H1 (cell line): ENCODE results near the gene MCM3. TPM values are rescaled to one million over a fixed set of nuclear protein-coding genes. Genes with fewer than 3 reads are reported as not detected.

Experiments
- CTCF ChIA-PET: fragments of 300-600 bp; sonication (Branson Sonifier 250); formaldehyde crosslinking; loops from one replicate; lab custom pipeline; 2021; ENCODE audit not compliant: partially characterized antibody; lab: Charles Lee
- POLR2A ChIA-PET: fragments of 300-600 bp; sonication (Branson Sonifier 250); formaldehyde crosslinking; loops from one replicate; lab custom pipeline; 2021; ENCODE audit warnings: inconsistent platforms; ENCODE audit not compliant: partially characterized antibody; lab: Charles Lee
- DNase-seq, 2 experiments: peaks; one replicate each; pipeline versions ENCODE4 v3.0.0 to v3.0.0-alpha.2; 2010 to 2022; ENCODE audit warnings: low spot score in 2 of 2, low read depth in 1 of 2, mixed read lengths in 1 of 2
- FAIRE-seq: peaks from 2 replicates; lab custom pipeline; 2011; peaks lifted over from hg19 to GRCh38; lab: Jason Lieb, UNC
- H2AFZ ChIP-seq: 2 replicates; pipeline ENCODE4 v1.8.1; 2012; ENCODE audit warnings: low read length, inconsistent platforms
- H2AK5ac ChIP-seq: 2 replicates; pipeline ENCODE4 v1.6.1; 2013; ENCODE audit warnings: low read depth, low read length
- H2BK120ac ChIP-seq: replicated peaks from 2 replicates; pipeline ENCODE3; 2013; ENCODE audit warnings: low read depth, low read length, inconsistent platforms
- H2BK12ac ChIP-seq: 2 replicates; pipeline ENCODE4 v1.6.1; 2013; ENCODE audit warnings: low read depth, low read length
- H2BK15ac ChIP-seq: 2 replicates; pipeline ENCODE4 v1.6.1; 2013; ENCODE audit warnings: low read length
- H2BK20ac ChIP-seq: 2 replicates; pipeline ENCODE4 v1.6.1; 2013; ENCODE audit warnings: low read length
- H2BK5ac ChIP-seq: 2 replicates; pipeline ENCODE4 v1.6.1; 2013; ENCODE audit warnings: low read depth, low read length
- H3K14ac ChIP-seq: 2 replicates; pipeline ENCODE4 v1.6.1; 2013; ENCODE audit warnings: inconsistent platforms; ENCODE audit not compliant: insufficient read length
- H3K18ac ChIP-seq: 2 replicates; pipeline ENCODE4 v1.6.1; 2013; ENCODE audit warnings: low read length; ENCODE audit errors: extremely low read depth
- H3K23ac ChIP-seq: 2 replicates; pipeline ENCODE4 v1.6.1; 2013; ENCODE audit warnings: inconsistent platforms; ENCODE audit not compliant: insufficient read length
- H3K23me2 ChIP-seq: 2 replicates; pipeline ENCODE4 v1.6.1; 2013; ENCODE audit warnings: low read depth, low read length
- H3K27ac ChIP-seq: 2 replicates; pipeline ENCODE4 v1.6.1; 2011; ENCODE audit warnings: low read depth, low read length, inconsistent platforms
- H3K27me3 ChIP-seq, 4 experiments: replicated peaks in 1 of 4; 1 replicate in 1 of 4; 2 replicates in 3 of 4; pipeline versions ENCODE4 v1.6.1 to v1.8.1; 2011 to 2013; ENCODE audit warnings: low read length in 3 of 4, mild to moderate bottlenecking in 3 of 4, inconsistent platforms in 2 of 4, mixed read lengths in 2 of 4, moderate library complexity in 1 of 4; ENCODE audit not compliant: control insufficient read depth in 3 of 4, insufficient read depth in 3 of 4; ENCODE audit errors: extremely low read depth in 1 of 4
- H3K36me3 ChIP-seq, 4 experiments: 2 replicates each; pipeline versions ENCODE4 v1.6.1 to v1.8.1; 2011 to 2013; ENCODE audit warnings: mild to moderate bottlenecking in 4 of 4, low read length in 3 of 4, moderate library complexity in 2 of 4, control low read depth in 1 of 4, inconsistent platforms in 1 of 4; ENCODE audit not compliant: insufficient read depth in 4 of 4, control insufficient read depth in 2 of 4
- H3K4ac ChIP-seq: replicated peaks from 2 replicates; pipeline ENCODE3; 2013; ENCODE audit warnings: low read length, low read depth, mixed read lengths, inconsistent platforms; ENCODE audit not compliant: insufficient read length
- H3K4me1 ChIP-seq, 4 experiments: replicated peaks in 1 of 4; 1 replicate in 1 of 4; 2 replicates in 3 of 4; pipeline versions ENCODE4 v1.6.1 to v1.8.1; 2011 to 2013; ENCODE audit warnings: low read length in 3 of 4, inconsistent platforms in 2 of 4, mixed read lengths in 1 of 4; ENCODE audit not compliant: insufficient read depth in 4 of 4, control insufficient read depth in 3 of 4
- H3K4me2 ChIP-seq, 2 experiments: 2 replicates each; pipeline versions ENCODE4 v1.6.1 to v1.8.1; 2011 to 2013; ENCODE audit warnings: low read depth in 2 of 2, low read length in 2 of 2, control low read depth in 1 of 2, inconsistent platforms in 1 of 2, mild to moderate bottlenecking in 1 of 2; ENCODE audit not compliant: insufficient read depth in 1 of 2
- H3K4me3 ChIP-seq, 4 experiments: fragments of 200-600, 300-600 bp in 1 of 4; sonication (generic), shearing (Covaris generic), sonication (Bioruptor Twin) in 1 of 4; 2 replicates each; pipeline versions ENCODE4 v1.5.1 to v1.8.1; 2011 to 2016; ENCODE audit warnings: low read length in 4 of 4, low read depth in 3 of 4, control low read depth in 2 of 4, inconsistent platforms in 2 of 4, mild to moderate bottlenecking in 2 of 4, mixed read lengths in 1 of 4, moderate library complexity in 1 of 4; ENCODE audit not compliant: insufficient read depth in 2 of 4; ENCODE audit errors: extremely low read depth in 1 of 4
- H3K56ac ChIP-seq: replicated peaks from 2 replicates; pipeline ENCODE3; 2013; ENCODE audit warnings: low read depth, mild to moderate bottlenecking, mixed read lengths, low read length, inconsistent platforms; ENCODE audit not compliant: insufficient read length
- H3K79me1 ChIP-seq: 2 replicates; pipeline ENCODE4 v1.6.1; 2013; ENCODE audit warnings: low read depth, low read length, control low read depth
- H3K79me2 ChIP-seq, 2 experiments: 2 replicates each; pipeline versions ENCODE4 v1.6.1 to v1.8.1; 2012 to 2013; ENCODE audit warnings: low read length in 2 of 2, mild to moderate bottlenecking in 2 of 2, inconsistent platforms in 1 of 2; ENCODE audit not compliant: insufficient read depth in 2 of 2, control insufficient read depth in 1 of 2
- H3K9ac ChIP-seq, 4 experiments: replicated peaks in 1 of 4; 1 replicate in 1 of 4; 2 replicates in 3 of 4; pipeline versions ENCODE4 v1.6.1 to v1.8.1; 2011 to 2013; ENCODE audit warnings: low read depth in 3 of 4, low read length in 3 of 4, control low read depth in 2 of 4, mild to moderate bottlenecking in 2 of 4, moderate library complexity in 2 of 4, inconsistent platforms in 1 of 4; ENCODE audit errors: extremely low read depth in 1 of 4
- H3K9me3 ChIP-seq, 2 experiments: 2 replicates each; pipeline versions ENCODE4 v1.6.1 to v1.8.1; 2012 to 2013; ENCODE audit warnings: mild to moderate bottlenecking in 2 of 2, moderate library complexity in 2 of 2, control low read depth in 1 of 2, inconsistent platforms in 1 of 2, low read depth in 1 of 2, low read length in 1 of 2, mixed read lengths in 1 of 2; ENCODE audit not compliant: insufficient read depth in 2 of 2
- H4K20me1 ChIP-seq, 2 experiments: replicated peaks in 1 of 2; 2 replicates each; pipeline versions ENCODE3 to v1.8.1; 2011 to 2013; ENCODE audit warnings: inconsistent platforms in 2 of 2, low read length in 2 of 2, mild to moderate bottlenecking in 1 of 2; ENCODE audit not compliant: insufficient read depth in 2 of 2, control insufficient read depth in 1 of 2
- H4K5ac ChIP-seq: 2 replicates; pipeline ENCODE4 v1.6.1; 2013; ENCODE audit warnings: low read length, low read depth, mixed read lengths, inconsistent platforms; ENCODE audit not compliant: insufficient read length
- H4K8ac ChIP-seq: 2 replicates; pipeline ENCODE4 v1.8.0; 2013; ENCODE audit warnings: mild to moderate bottlenecking, moderate library complexity, low read length, inconsistent platforms; ENCODE audit not compliant: insufficient read depth; ENCODE audit errors: extremely low read depth
- H4K91ac ChIP-seq: replicated peaks from 2 replicates; pipeline ENCODE3; 2013; ENCODE audit warnings: low read length, mixed read lengths, inconsistent platforms; ENCODE audit not compliant: insufficient read length
- JUN ChIP-seq: IDR thresholded peaks from 2 replicates; pipeline ENCODE4 v1.6.1; 2011; ENCODE audit warnings: low read depth, mild to moderate bottlenecking, improper control_type of control experiment, low read length
- PHF8 ChIP-seq: fragments of 200-600 bp; sonication (generic); conservative IDR thresholded peaks from 2 replicates; pipeline ENCODE4 v1.7.1; 2012; ENCODE audit warnings: low read depth, mild to moderate bottlenecking, inconsistent platforms, low read length, moderate library complexity
- SRF ChIP-seq: IDR thresholded peaks from 2 replicates; pipeline ENCODE4 v1.6.1; 2011; ENCODE audit warnings: mild to moderate bottlenecking, low read depth, low read length, moderate library complexity
- TCF12 ChIP-seq: IDR thresholded peaks from 2 replicates; pipeline ENCODE4 v1.6.1; 2011; ENCODE audit warnings: low read depth, mild to moderate bottlenecking, low read length
- WGBS, 2 experiments: shearing (Covaris generic) in 1 of 2; methylation state at CpG; one replicate each; pipeline versions ENCODE4 v1.1.6 to v1.1.7; 2013 to 2015; ENCODE audit warnings: low lambda C conversion rate in 2 of 2, mixed read lengths in 2 of 2, inconsistent platforms in 1 of 2, low coverage in 1 of 2, missing lambda C conversion rate in 1 of 2; ENCODE audit not compliant: insufficient replicate concordance in 2 of 2, insufficient coverage in 1 of 2, insufficient read length in 1 of 2; ENCODE audit errors: extremely low coverage in 1 of 2, missing lambda C conversion rate in 1 of 2; 5-methylcytosine and 5-hydroxymethylcytosine counted together
- polyA plus RNA-seq, 7 experiments: library from polyadenylated mRNA; depleted of rRNA in 3 of 7; stranded (reverse) in 5 of 7; unstranded in 2 of 7; fragments of >200 nt in 5 of 7; fragments of 200-250 nt in 2 of 7; gene quantifications; 1 replicate in 5 of 7; 2 replicates in 1 of 7; 4 replicates in 1 of 7; pipeline versions ENCODE4 v1.2.1 to v1.2.3, GENCODE V29; 2011 to 2013; ENCODE audit warnings: missing spikeins in 2 of 7, mixed read lengths in 2 of 7
- total RNA-seq: library from RNA; stranded (reverse); fragmentation: NEBNext Ultra II Directional; extraction: Animal tissue kit (Norgen Biotek cat#: 25700); gene quantifications from 2 replicates; pipeline ENCODE4 v1.2.1, GENCODE V29; 2021
- TF ChIP-seq, protein P1 (sequence below), 3 experiments: IDR thresholded peaks; 1 replicate in 2 of 3; 2 replicates in 1 of 3; pipeline versions ENCODE4 v1.5.1 to v1.6.1; 2011; ENCODE audit warnings: low read length in 3 of 3, mild to moderate bottlenecking in 3 of 3, inconsistent platforms in 2 of 3, low read depth in 1 of 3, moderate library complexity in 1 of 3; ENCODE audit not compliant: insufficient read depth in 1 of 3; ENCODE audit errors: control extremely low read depth in 1 of 3
- TF ChIP-seq, protein P2 (sequence below): IDR thresholded peaks from 2 replicates; pipeline ENCODE4 v1.6.1; 2012; ENCODE audit warnings: inconsistent platforms

MCM3 gene
- total and polyA plus RNA-seq, 2 of the 8 experiments (the other 6 are each of a cell fraction or from before 2014, with no cell fraction given), result 275 to 293 TPM

- H3K27me3 ChIP-seq, result no peaks in the 10 kb centered on the region
- H2BK15ac ChIP-seq, result no peak overlapping the region
- H3K9ac ChIP-seq, result no peak overlapping the region
- TF ChIP-seq, protein P1, sequence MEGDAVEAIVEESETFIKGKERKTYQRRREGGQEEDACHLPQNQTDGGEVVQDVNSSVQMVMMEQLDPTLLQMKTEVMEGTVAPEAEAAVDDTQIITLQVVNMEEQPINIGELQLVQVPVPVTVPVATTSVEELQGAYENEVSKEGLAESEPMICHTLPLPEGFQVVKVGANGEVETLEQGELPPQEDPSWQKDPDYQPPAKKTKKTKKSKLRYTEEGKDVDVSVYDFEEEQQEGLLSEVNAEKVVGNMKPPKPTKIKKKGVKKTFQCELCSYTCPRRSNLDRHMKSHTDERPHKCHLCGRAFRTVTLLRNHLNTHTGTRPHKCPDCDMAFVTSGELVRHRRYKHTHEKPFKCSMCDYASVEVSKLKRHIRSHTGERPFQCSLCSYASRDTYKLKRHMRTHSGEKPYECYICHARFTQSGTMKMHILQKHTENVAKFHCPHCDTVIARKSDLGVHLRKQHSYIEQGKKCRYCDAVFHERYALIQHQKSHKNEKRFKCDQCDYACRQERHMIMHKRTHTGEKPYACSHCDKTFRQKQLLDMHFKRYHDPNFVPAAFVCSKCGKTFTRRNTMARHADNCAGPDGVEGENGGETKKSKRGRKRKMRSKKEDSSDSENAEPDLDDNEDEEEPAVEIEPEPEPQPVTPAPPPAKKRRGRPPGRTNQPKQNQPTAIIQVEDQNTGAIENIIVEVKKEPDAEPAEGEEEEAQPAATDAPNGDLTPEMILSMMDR (IDR thresholded peaks at IDR 0.05; ENCODE audit: control extremely low read depth in 1 of 3, insufficient read depth in 1 of 3, low read depth in 1 of 3, low read length in 3 of 3), result no peak
- TF ChIP-seq TCF12, result no peak
- TF ChIP-seq JUN, result no peak
- no peak for TF ChIP-seq SRF
- TF ChIP-seq PHF8, result no peak
- TF ChIP-seq, protein P2, sequence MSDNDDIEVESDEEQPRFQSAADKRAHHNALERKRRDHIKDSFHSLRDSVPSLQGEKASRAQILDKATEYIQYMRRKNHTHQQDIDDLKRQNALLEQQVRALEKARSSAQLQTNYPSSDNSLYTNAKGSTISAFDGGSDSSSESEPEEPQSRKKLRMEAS, result no peak
- whole genome bisulfite sequencing, 2 experiments, result 96% methylated on average over 2 of the region's 2 CpGs; no CpG with 5 or more reads in 1 of the 2 experiments
- no peak overlapping the region for H3K4ac ChIP-seq
- H2BK12ac ChIP-seq, result no peak overlapping the region
- no peak overlapping the region for H4K5ac ChIP-seq
- CTCF ChIA-PET, result interaction anchor here (0.6 to 11.0 kb wide), 9 partner anchors 8 to 161 kb away, joined by 3 to 149 read pairs (median 4); no protein-coding TSS in a partner anchor
- 0 out of 4 replicates have a peak, but pooled peaks cover 0 to 9% of the 10 kb centered on the region in 2 experiments for H3K9me3 ChIP-seq
- H3K23ac ChIP-seq, result no peak overlapping the region
- H2BK20ac ChIP-seq, result no peak overlapping the region
- no peak overlapping the region for H2AFZ ChIP-seq
- no peaks in the 10 kb centered on the region for H3K23me2 ChIP-seq
- H3K56ac ChIP-seq, result no peak overlapping the region
- no peak for FAIRE-seq
- no peak overlapping the region for H3K14ac ChIP-seq
- H3K4me1 ChIP-seq, result no peaks in the 10 kb centered on the region; a peak in 1 of 7 replicates
- H3K18ac ChIP-seq, result no peak overlapping the region
- H3K79me2 ChIP-seq, result no peaks in the 10 kb centered on the region
- peaks cover 0 to 2% (median 1%) of the 10 kb centered on the region in 4 experiments; a peak in 2 of 8 replicates for H3K36me3 ChIP-seq
- H2BK120ac ChIP-seq, result no peak overlapping the region
- no peaks in the 10 kb centered on the region for H4K20me1 ChIP-seq
- no peak overlapping the region for H2BK5ac ChIP-seq
- POLR2A ChIA-PET, result interaction anchor here (0.8 to 15.5 kb wide), 6 partner anchors 8 to 42 kb away, joined by 3 to 198 read pairs (median 3); partner anchors contain the start of gene MCM3
- no peak overlapping the region for H4K8ac ChIP-seq
- no peak overlapping the region for H3K4me3 ChIP-seq
- H4K91ac ChIP-seq, result no peak overlapping the region
- no peaks in the 10 kb centered on the region for H3K79me1 ChIP-seq
- no peak for DNase-seq
- no peak overlapping the region for H3K27ac ChIP-seq
- H3K4me2 ChIP-seq, result no peak overlapping the region
- no peak overlapping the region for H2AK5ac ChIP-seq
These were observed 29.1 kb downstream of the MCM3 start for GRCh38 chr6:52255434-52255833.
